MM.1S (cell line): ENCODE results near the gene ABHD16A.

Experiments
- DNase-seq: peaks from one replicate; pipeline ENCODE4 v3.0.0-alpha.2; 2015
- H2AFZ ChIP-seq: fragments of 300-600 bp; sonication (generic); 2 replicates; pipeline ENCODE4 v1.6.0; 2016; ENCODE audit warnings: antibody characterized with exemption, low read length
- H3F3A ChIP-seq: fragments of 300-600 bp; sonication (generic); 2 replicates; pipeline ENCODE4 v1.6.1; 2016; ENCODE audit warnings: mild to moderate bottlenecking, antibody characterized with exemption, low read length, moderate library complexity, mixed read lengths; ENCODE audit not compliant: insufficient read depth
- H3K27ac ChIP-seq: fragments of 300-600 bp; sonication (generic); 2 replicates; pipeline ENCODE4 v1.5.1; 2016; ENCODE audit warnings: mild to moderate bottlenecking, low read length
- H3K27me3 ChIP-seq: fragments of 300-600 bp; sonication (generic); replicated peaks from 2 replicates; pipeline ENCODE4 v1.6.0; 2016; ENCODE audit warnings: low read length; ENCODE audit not compliant: insufficient read depth
- H3K36me3 ChIP-seq: fragments of 300-600 bp; sonication (generic); replicated peaks from 2 replicates; pipeline ENCODE4 v1.6.1; 2016; ENCODE audit warnings: mild to moderate bottlenecking, low read length, mixed read lengths; ENCODE audit not compliant: insufficient read depth
- H3K4me1 ChIP-seq: fragments of 300-600 bp; sonication (generic); 2 replicates; pipeline ENCODE4 v1.6.1; 2016; ENCODE audit warnings: low read length, mixed read lengths
- H3K4me2 ChIP-seq: fragments of 300-600 bp; sonication (generic); 2 replicates; pipeline ENCODE4 v1.6.0; 2016; ENCODE audit warnings: low read depth, low read length
- H3K4me3 ChIP-seq: fragments of 300-600 bp; sonication (generic); 2 replicates; pipeline ENCODE4 v1.5.1; 2016; ENCODE audit warnings: low read length, mixed read lengths
- H3K79me2 ChIP-seq: fragments of 300-600 bp; sonication (generic); 2 replicates; pipeline ENCODE4 v1.6.1; 2016; ENCODE audit warnings: mixed run types, low read length, mixed read lengths
- H3K9ac ChIP-seq: fragments of 300-600 bp; sonication (generic); 2 replicates; pipeline ENCODE4 v1.6.1; 2016; ENCODE audit warnings: low read length, mixed read lengths
- H3K9me2 ChIP-seq: fragments of 300-600 bp; sonication (generic); replicated peaks from 2 replicates; pipeline ENCODE4 v1.6.1; 2016; ENCODE audit warnings: mild to moderate bottlenecking, low read length, mixed read lengths; ENCODE audit not compliant: insufficient read depth
- H3K9me3 ChIP-seq: fragments of 300-600 bp; sonication (generic); replicated peaks from 2 replicates; pipeline ENCODE4 v1.6.1; 2016; ENCODE audit warnings: mild to moderate bottlenecking, low read length, mixed read lengths; ENCODE audit not compliant: insufficient read depth
- H4K20me1 ChIP-seq: fragments of 300-600 bp; sonication (generic); 2 replicates; pipeline ENCODE4 v1.6.1; 2016; ENCODE audit warnings: mild to moderate bottlenecking, low read length, moderate library complexity, mixed read lengths; ENCODE audit not compliant: insufficient read depth
- CTCF ChIP-seq: fragments of 300-600 bp; sonication (generic); IDR thresholded peaks from 2 replicates; pipeline ENCODE4 v1.5.1; 2016; ENCODE audit warnings: antibody characterized with exemption, low read length, mixed read lengths
- EZH2 ChIP-seq: fragments of 300-600 bp; sonication (generic); optimal IDR thresholded peaks from 2 replicates; pipeline ENCODE3; 2017; ENCODE audit warnings: low read depth, mild to moderate bottlenecking, antibody characterized with exemption, low read length, mixed read lengths
- EZH2phosphoT487 ChIP-seq: fragments of 300-600 bp; sonication (generic); IDR thresholded peaks from 2 replicates; pipeline ENCODE4 v1.6.1; 2018; ENCODE audit warnings: antibody characterized with exemption, low read length

The ABHD16A gene

GRCh38 chr6:31749301-31750036 lies 46.3 kb upstream of the ABHD16A start:
- Histone ChIP-seq H3F3A (no peaks in the 10 kb centered on the region), H3K9ac (no peak overlapping the region), H3K4me3 (no peak overlapping the region), H3K4me1 (no peaks in the 10 kb centered on the region), H3K9me3 (no peaks in the 10 kb centered on the region), H3K4me2 (no peak overlapping the region), H3K36me3 (no peaks in the 10 kb centered on the region), H3K27ac (no peak overlapping the region), H4K20me1 (no peaks in the 10 kb centered on the region), H2AFZ (no peak overlapping the region), H3K79me2 (no peaks in the 10 kb centered on the region), H3K27me3 (no peaks in the 10 kb centered on the region), H3K9me2 (no peaks in the 10 kb centered on the region)
- TF ChIP-seq EZH2, result no peak
- TF ChIP-seq EZH2phosphoT487, result no peak
- TF ChIP-seq CTCF, result no peak
- no peak for DNase-seq

- Histone ChIP-seq H2AFZ (no peak overlapping the region), H3K27ac (no peak overlapping the region), H3K4me3 (no peak overlapping the region), H3K4me2 (no peak overlapping the region), H4K20me1 (no peaks in the 10 kb centered on the region), H3K36me3 (no peaks in the 10 kb centered on the region), H3K27me3 (no peaks in the 10 kb centered on the region), H3K4me1 (no peaks in the 10 kb centered on the region), H3K9me3 (no peaks in the 10 kb centered on the region), H3K9ac (no peak overlapping the region), H3K9me2 (no peaks in the 10 kb centered on the region), H3F3A (no peaks in the 10 kb centered on the region), H3K79me2 (0 out of 2 replicates have a peak, but pooled peaks cover 5% of the 10 kb centered on the region)
- DNase-seq, result no peak
- TF ChIP-seq EZH2phosphoT487 (no peak), EZH2 (no peak), CTCF (no peak)
Observed at GRCh38 chr6:31744422-31744821, 41.3 kb upstream of the ABHD16A start.

- no peak overlapping the region for H3K4me2 ChIP-seq
- no peak overlapping the region for H2AFZ ChIP-seq
- peaks cover 12% of the 10 kb centered on the region for H3K4me1 ChIP-seq
- no peaks in the 10 kb centered on the region for H4K20me1 ChIP-seq
- no peak for TF ChIP-seq CTCF
- TF ChIP-seq EZH2, result no peak
- TF ChIP-seq EZH2phosphoT487, result no peak
- H3K27ac ChIP-seq, result no peak overlapping the region
- no peak for DNase-seq
- H3F3A ChIP-seq, result peaks cover 13% of the 10 kb centered on the region
- H3K9me3 ChIP-seq, result no peaks in the 10 kb centered on the region
- no peak overlapping the region for H3K4me3 ChIP-seq
- no peaks in the 10 kb centered on the region for H3K9me2 ChIP-seq
- H3K27me3 ChIP-seq, result no peaks in the 10 kb centered on the region
- H3K36me3 ChIP-seq, result no peaks in the 10 kb centered on the region
- H3K9ac ChIP-seq, result no peak overlapping the region
- 0 out of 2 replicates have a peak, but pooled peaks cover 5% of the 10 kb centered on the region for H3K79me2 ChIP-seq
Observed at GRCh38 chr6:31742894-31743293, 39.8 kb upstream of the ABHD16A start.
